ENCODE data around the gene ERAS. TPM values are rescaled to one million over a fixed set of nuclear protein-coding genes. Genes with fewer than 3 reads are reported as not detected.

Gene ERAS
- polyA plus RNA-seq, 1 donor from 2014 or later, result 3.6 TPM

GRCh38 chrX:48792219-48792618 is 34.1 kb upstream of the ERAS start:
- TF ChIP-seq, protein P1, sequence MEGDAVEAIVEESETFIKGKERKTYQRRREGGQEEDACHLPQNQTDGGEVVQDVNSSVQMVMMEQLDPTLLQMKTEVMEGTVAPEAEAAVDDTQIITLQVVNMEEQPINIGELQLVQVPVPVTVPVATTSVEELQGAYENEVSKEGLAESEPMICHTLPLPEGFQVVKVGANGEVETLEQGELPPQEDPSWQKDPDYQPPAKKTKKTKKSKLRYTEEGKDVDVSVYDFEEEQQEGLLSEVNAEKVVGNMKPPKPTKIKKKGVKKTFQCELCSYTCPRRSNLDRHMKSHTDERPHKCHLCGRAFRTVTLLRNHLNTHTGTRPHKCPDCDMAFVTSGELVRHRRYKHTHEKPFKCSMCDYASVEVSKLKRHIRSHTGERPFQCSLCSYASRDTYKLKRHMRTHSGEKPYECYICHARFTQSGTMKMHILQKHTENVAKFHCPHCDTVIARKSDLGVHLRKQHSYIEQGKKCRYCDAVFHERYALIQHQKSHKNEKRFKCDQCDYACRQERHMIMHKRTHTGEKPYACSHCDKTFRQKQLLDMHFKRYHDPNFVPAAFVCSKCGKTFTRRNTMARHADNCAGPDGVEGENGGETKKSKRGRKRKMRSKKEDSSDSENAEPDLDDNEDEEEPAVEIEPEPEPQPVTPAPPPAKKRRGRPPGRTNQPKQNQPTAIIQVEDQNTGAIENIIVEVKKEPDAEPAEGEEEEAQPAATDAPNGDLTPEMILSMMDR (IDR thresholded peaks at IDR 0.05; ENCODE audit: poor library complexity, severe bottlenecking), result no peak
- no peak for TF ChIP-seq EZH2 (IDR thresholded peaks at IDR 0.05; ENCODE audit: borderline replicate concordance, insufficient read depth, low read length, poor library complexity, severe bottlenecking)
- no peak for TF ChIP-seq RAD21 (conservative IDR thresholded peaks at IDR 0.05)
- TF ChIP-seq TAF1 (IDR thresholded peaks at IDR 0.05; ENCODE audit: low read depth), result no peak
- no peak for TF ChIP-seq POLR2AphosphoS5 (IDR thresholded peaks at IDR 0.05)
- TF ChIP-seq EP300 (conservative IDR thresholded peaks at IDR 0.05; ENCODE audit: poor library complexity, severe bottlenecking), result no peak
- TF ChIP-seq SMC3 (conservative IDR thresholded peaks at IDR 0.05; ENCODE audit: poor library complexity), result no peak
- no peak for TF ChIP-seq MXI1 (conservative IDR thresholded peaks at IDR 0.05; ENCODE audit: poor library complexity, severe bottlenecking)
- no peak for TF ChIP-seq REST (IDR thresholded peaks at IDR 0.05; ENCODE audit: borderline replicate concordance)
- no peak overlapping the region for H3K4me2 ChIP-seq (ENCODE audit: low read length)
- no peaks in the 10 kb centered on the region for H3F3A ChIP-seq (ENCODE audit: insufficient read depth, low read length, poor library complexity, severe bottlenecking)
- no peak overlapping the region for H3K4me3 ChIP-seq (ENCODE audit: low read length)
- no peaks in the 10 kb centered on the region for H3K36me3 ChIP-seq (ENCODE audit: insufficient read depth, low read length)
- no peak overlapping the region for H3K27ac ChIP-seq (ENCODE audit: low read length)
- H3K9me2 ChIP-seq (ENCODE audit: insufficient read depth, low read length), result no peaks in the 10 kb centered on the region
- H3K27me3 ChIP-seq (ENCODE audit: insufficient read depth, low read depth, low read length), result no peaks in the 10 kb centered on the region
- H3K79me2 ChIP-seq (replicated peaks; ENCODE audit: insufficient read depth, low read length), result no peaks in the 10 kb centered on the region
- no peaks in the 10 kb centered on the region for H3K9me3 ChIP-seq (ENCODE audit: low read length)
- H3K9ac ChIP-seq (ENCODE audit: low read length), result no peak overlapping the region
- no peaks in the 10 kb centered on the region for H4K20me1 ChIP-seq (ENCODE audit: insufficient read depth)
- H2AFZ ChIP-seq (ENCODE audit: low read depth, low read length), result no peak overlapping the region

GRCh38 chrX:48793935-48794334 is 32.4 kb upstream of the ERAS start:
- no peaks in the 10 kb centered on the region for H3F3A ChIP-seq (ENCODE audit: insufficient read depth, low read length, poor library complexity, severe bottlenecking)
- no peaks in the 10 kb centered on the region for H4K20me1 ChIP-seq (ENCODE audit: insufficient read depth)
- H3K4me3 ChIP-seq (ENCODE audit: low read length), result no peak overlapping the region
- H3K9me2 ChIP-seq (ENCODE audit: insufficient read depth, low read length), result no peaks in the 10 kb centered on the region
- H3K27me3 ChIP-seq (ENCODE audit: insufficient read depth, low read depth, low read length), result no peaks in the 10 kb centered on the region
- no peaks in the 10 kb centered on the region for H3K9me3 ChIP-seq (ENCODE audit: low read length)
- TF ChIP-seq POLR2AphosphoS5 (IDR thresholded peaks at IDR 0.05) (no peak), EZH2 (IDR thresholded peaks at IDR 0.05; ENCODE audit: borderline replicate concordance, insufficient read depth, low read length, poor library complexity, severe bottlenecking) (no peak), EP300 (conservative IDR thresholded peaks at IDR 0.05; ENCODE audit: poor library complexity, severe bottlenecking) (no peak), RAD21 (conservative IDR thresholded peaks at IDR 0.05) (no peak), MXI1 (conservative IDR thresholded peaks at IDR 0.05; ENCODE audit: poor library complexity, severe bottlenecking) (no peak), TAF1 (IDR thresholded peaks at IDR 0.05; ENCODE audit: low read depth) (no peak), REST (IDR thresholded peaks at IDR 0.05; ENCODE audit: borderline replicate concordance) (no peak), SMC3 (conservative IDR thresholded peaks at IDR 0.05; ENCODE audit: poor library complexity) (no peak)
- TF ChIP-seq, protein P1 (IDR thresholded peaks at IDR 0.05; ENCODE audit: poor library complexity, severe bottlenecking), result no peak
- no peak overlapping the region for H3K4me2 ChIP-seq (ENCODE audit: low read length)
- H3K79me2 ChIP-seq (replicated peaks; ENCODE audit: insufficient read depth, low read length), result no peaks in the 10 kb centered on the region
- H3K9ac ChIP-seq (ENCODE audit: low read length), result no peak overlapping the region
- no peak overlapping the region for H3K27ac ChIP-seq (ENCODE audit: low read length)
- no peaks in the 10 kb centered on the region for H3K36me3 ChIP-seq (ENCODE audit: insufficient read depth, low read length)
- H2AFZ ChIP-seq (ENCODE audit: low read depth, low read length), result no peak overlapping the region

Measured in neural cell (in vitro differentiated cells).